SK-N-SH (cell line): ENCODE data around the gene CCDC74A.
"Not testable (repeated sequence)": the region's sequence is repeated elsewhere in the genome, so short reads cannot be mapped to it uniquely, and the experiment has no call there.

Experiments
- CTCF ChIP-seq: fragments of 200-600 bp; sonication (generic); IDR thresholded peaks from 2 replicates; pipeline ENCODE4 v1.6.1; 2017; ENCODE audit warnings: antibody characterized with exemption, mild to moderate bottlenecking, moderate library complexity
- EP300 ChIP-seq, 2 experiments: IDR thresholded peaks; 2 replicates each; pipeline versions ENCODE4 v1.4.0 to v1.6.1; 2012; ENCODE audit warnings: borderline replicate concordance in 1 of 2, low read depth in 1 of 2, low read length in 1 of 2
- MAX ChIP-seq: IDR thresholded peaks from 2 replicates; pipeline ENCODE4 v1.4.0; 2012; ENCODE audit warnings: low read depth
- POLR2AphosphoS5 ChIP-seq: IDR thresholded peaks from 2 replicates; pipeline ENCODE4 v1.6.1; 2012; ENCODE audit warnings: low read depth, low read length
- SIN3A ChIP-seq: IDR thresholded peaks from 2 replicates; pipeline ENCODE4 v1.6.1; 2012; ENCODE audit warnings: low read depth, mild to moderate bottlenecking, low read length, moderate library complexity, borderline replicate concordance
- TF ChIP-seq, protein P1 (sequence below): fragments of 150-350 bp; IDR thresholded peaks from 2 replicates; pipeline ENCODE4 v1.6.1; 2017; ENCODE audit warnings: antibody characterized with exemption, low read length, low read depth, borderline replicate concordance
- TF ChIP-seq, protein P2 (sequence below): IDR thresholded peaks from 2 replicates; pipeline ENCODE4 v1.6.1; 2012; ENCODE audit warnings: mild to moderate bottlenecking, low read depth, low read length, moderate library complexity

DNA sequence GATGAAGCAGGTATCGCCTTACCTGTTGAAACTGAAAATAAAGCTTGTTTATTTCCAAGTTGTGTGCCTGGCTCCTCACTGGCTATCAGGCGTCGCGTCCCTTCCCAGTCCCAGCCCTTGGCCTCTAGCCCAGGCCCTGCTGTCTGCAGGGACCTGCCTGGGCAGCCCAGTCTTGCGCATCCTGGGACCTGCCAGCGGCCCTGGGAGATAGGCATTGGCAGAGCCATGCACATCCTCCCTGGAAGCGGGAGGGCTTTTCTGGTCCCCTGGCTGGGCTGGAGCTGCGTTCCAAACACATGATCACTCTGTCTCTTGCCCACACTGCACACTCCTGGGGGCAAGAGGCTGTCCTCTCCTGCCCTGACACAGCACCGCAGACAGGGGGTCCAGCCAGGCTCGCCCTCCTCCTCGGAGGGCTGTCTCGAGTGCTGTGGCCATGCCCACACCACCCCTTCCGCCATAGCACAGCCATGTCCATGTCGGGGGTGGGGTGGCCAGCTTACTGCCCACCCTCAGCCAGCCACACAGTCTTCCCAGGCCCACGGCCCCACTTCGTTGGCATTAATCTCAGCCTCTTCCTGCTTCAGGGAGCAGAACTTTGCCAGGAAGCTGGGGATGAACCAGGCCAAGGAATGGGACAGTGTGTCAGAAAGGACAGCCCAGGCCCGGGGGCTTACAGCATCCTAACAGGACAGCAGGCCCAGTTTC, 6.1 kb downstream of the CCDC74A start:
- TF ChIP-seq SIN3A; POLR2AphosphoS5; EP300 (IDR thresholded peaks at IDR 0.05; ENCODE audit: borderline replicate concordance in 1 of 2, low read depth in 1 of 2, low read length in 1 of 2); CTCF; MAX: not testable (repeated sequence)
- TF ChIP-seq, protein P1, sequence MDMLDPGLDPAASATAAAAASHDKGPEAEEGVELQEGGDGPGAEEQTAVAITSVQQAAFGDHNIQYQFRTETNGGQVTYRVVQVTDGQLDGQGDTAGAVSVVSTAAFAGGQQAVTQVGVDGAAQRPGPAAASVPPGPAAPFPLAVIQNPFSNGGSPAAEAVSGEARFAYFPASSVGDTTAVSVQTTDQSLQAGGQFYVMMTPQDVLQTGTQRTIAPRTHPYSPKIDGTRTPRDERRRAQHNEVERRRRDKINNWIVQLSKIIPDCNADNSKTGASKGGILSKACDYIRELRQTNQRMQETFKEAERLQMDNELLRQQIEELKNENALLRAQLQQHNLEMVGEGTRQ: not testable (repeated sequence)
- TF ChIP-seq, protein P2, sequence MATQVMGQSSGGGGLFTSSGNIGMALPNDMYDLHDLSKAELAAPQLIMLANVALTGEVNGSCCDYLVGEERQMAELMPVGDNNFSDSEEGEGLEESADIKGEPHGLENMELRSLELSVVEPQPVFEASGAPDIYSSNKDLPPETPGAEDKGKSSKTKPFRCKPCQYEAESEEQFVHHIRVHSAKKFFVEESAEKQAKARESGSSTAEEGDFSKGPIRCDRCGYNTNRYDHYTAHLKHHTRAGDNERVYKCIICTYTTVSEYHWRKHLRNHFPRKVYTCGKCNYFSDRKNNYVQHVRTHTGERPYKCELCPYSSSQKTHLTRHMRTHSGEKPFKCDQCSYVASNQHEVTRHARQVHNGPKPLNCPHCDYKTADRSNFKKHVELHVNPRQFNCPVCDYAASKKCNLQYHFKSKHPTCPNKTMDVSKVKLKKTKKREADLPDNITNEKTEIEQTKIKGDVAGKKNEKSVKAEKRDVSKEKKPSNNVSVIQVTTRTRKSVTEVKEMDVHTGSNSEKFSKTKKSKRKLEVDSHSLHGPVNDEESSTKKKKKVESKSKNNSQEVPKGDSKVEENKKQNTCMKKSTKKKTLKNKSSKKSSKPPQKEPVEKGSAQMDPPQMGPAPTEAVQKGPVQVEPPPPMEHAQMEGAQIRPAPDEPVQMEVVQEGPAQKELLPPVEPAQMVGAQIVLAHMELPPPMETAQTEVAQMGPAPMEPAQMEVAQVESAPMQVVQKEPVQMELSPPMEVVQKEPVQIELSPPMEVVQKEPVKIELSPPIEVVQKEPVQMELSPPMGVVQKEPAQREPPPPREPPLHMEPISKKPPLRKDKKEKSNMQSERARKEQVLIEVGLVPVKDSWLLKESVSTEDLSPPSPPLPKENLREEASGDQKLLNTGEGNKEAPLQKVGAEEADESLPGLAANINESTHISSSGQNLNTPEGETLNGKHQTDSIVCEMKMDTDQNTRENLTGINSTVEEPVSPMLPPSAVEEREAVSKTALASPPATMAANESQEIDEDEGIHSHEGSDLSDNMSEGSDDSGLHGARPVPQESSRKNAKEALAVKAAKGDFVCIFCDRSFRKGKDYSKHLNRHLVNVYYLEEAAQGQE: not testable (repeated sequence)
